BE2C (cell line): ENCODE results near the gene DDX43.

ENCODE experiments used
- DNase-seq: peaks from one replicate; pipeline ENCODE4 v3.0.0-alpha.2; 2020
- H3K27me3 ChIP-seq: fragments of 250-450 bp; sonication (Bioruptor Pico); 2 replicates; pipeline ENCODE4 v1.5.1; 2020; ENCODE audit warnings: mild to moderate bottlenecking
- H3K36me3 ChIP-seq: fragments of 250-450 bp; sonication (Bioruptor Pico); 2 replicates; pipeline ENCODE4 v1.5.1; 2020; ENCODE audit warnings: mild to moderate bottlenecking
- H3K4me1 ChIP-seq: fragments of 250-450 bp; sonication (Bioruptor Pico); 2 replicates; pipeline ENCODE4 v1.5.1; 2020
- H3K4me3 ChIP-seq: 2 replicates; pipeline ENCODE4 v1.5.1; 2011; ENCODE audit warnings: low read depth, low read length
- H3K9me3 ChIP-seq: fragments of 250-450 bp; sonication (Bioruptor Pico); 2 replicates; pipeline ENCODE4 v1.5.1; 2020
- CTCF ChIP-seq: IDR thresholded peaks from 2 replicates; pipeline ENCODE4 v1.5.1; 2012; ENCODE audit warnings: mild to moderate bottlenecking, low read depth, low read length

DDX43 gene

GRCh38 chr6:73421534-73421933, 26.9 kb downstream of the DDX43 start:
- Histone ChIP-seq H3K4me1 (no peaks in the 10 kb centered on the region), H3K9me3 (no peaks in the 10 kb centered on the region), H3K36me3 (no peaks in the 10 kb centered on the region), H3K4me3 (no peak overlapping the region), H3K27me3 (no peaks in the 10 kb centered on the region)
- TF ChIP-seq CTCF = no peak
- no peak for DNase-seq

- Histone ChIP-seq H3K36me3 (no peaks in the 10 kb centered on the region), H3K9me3 (no peaks in the 10 kb centered on the region), H3K27me3 (no peaks in the 10 kb centered on the region), H3K4me3 (no peak overlapping the region), H3K4me1 (no peaks in the 10 kb centered on the region)
- no peak for TF ChIP-seq CTCF
- no peak for DNase-seq
Measured at GRCh38 chr6:73435236-73435635, 40.6 kb downstream of the DDX43 start.

GRCh38 chr6:73443555-73443954, 48.9 kb downstream of the DDX43 start:
- Histone ChIP-seq H3K4me3 (no peak overlapping the region), H3K36me3 (no peaks in the 10 kb centered on the region), H3K9me3 (no peaks in the 10 kb centered on the region), H3K4me1 (no peaks in the 10 kb centered on the region), H3K27me3 (no peaks in the 10 kb centered on the region)
- TF ChIP-seq CTCF = no peak
- peak; percentile 36 for DNase-seq

GRCh38 chr6:73451223-73452106, 56.8 kb downstream of the DDX43 start:
- no peak for TF ChIP-seq CTCF
- peak overlapping the region; percentile 45 for H3K4me3 ChIP-seq
- no peaks in the 10 kb centered on the region for H3K9me3 ChIP-seq
- H3K4me1 ChIP-seq = no peaks in the 10 kb centered on the region; the same call in 1 of the 2 replicates
- H3K36me3 ChIP-seq = no peaks in the 10 kb centered on the region
- peaks cover 20% of the 10 kb centered on the region for H3K27me3 ChIP-seq
- DNase-seq = peak; percentile 33

- H3K9me3 ChIP-seq = no peaks in the 10 kb centered on the region
- no peaks in the 10 kb centered on the region; the same call in 1 of the 2 replicates for H3K4me1 ChIP-seq
- H3K27me3 ChIP-seq = peaks cover 20% of the 10 kb centered on the region
- no peak for TF ChIP-seq CTCF
- DNase-seq = no peak
- H3K36me3 ChIP-seq = no peaks in the 10 kb centered on the region
- peak within 1 kb of the TSS; percentile 45 for H3K4me3 ChIP-seq
Measured at GRCh38 chr6:73452107-73452461, 57.5 kb downstream of the DDX43 start, which contains the start of gene CGAS. CGAS (minus strand) TSS chr6:73452297; CDS start chr6:73452181, 116 bp downstream.
